Fibroblast of mammary gland (primary cell): Measurements from ENCODE around the gene LILRA6.
A peak's percentile ranks its signal among the peaks of the same experiment; 100 is the strongest.
"Not testable (repeated sequence)": the region's sequence is repeated elsewhere in the genome, so short reads cannot be mapped to it uniquely, and the experiment has no call there.

Experiments
- DNase-seq: peaks from one replicate; pipeline ENCODE4 v3.0.0-alpha.2; 2010; ENCODE audit warnings: low read depth
- H3K4me3 ChIP-seq: 2 replicates; pipeline ENCODE4 v1.5.1; 2011; ENCODE audit warnings: low read depth, mild to moderate bottlenecking, low read length, moderate library complexity; ENCODE audit not compliant: control insufficient read depth
- TF ChIP-seq, protein P1 (sequence below): conservative IDR thresholded peaks from 2 replicates; pipeline ENCODE4 v1.5.1; 2011; ENCODE audit warnings: low read depth, low read length, inconsistent platforms; ENCODE audit not compliant: control insufficient read depth, insufficient read depth

Gene LILRA6

DNA sequence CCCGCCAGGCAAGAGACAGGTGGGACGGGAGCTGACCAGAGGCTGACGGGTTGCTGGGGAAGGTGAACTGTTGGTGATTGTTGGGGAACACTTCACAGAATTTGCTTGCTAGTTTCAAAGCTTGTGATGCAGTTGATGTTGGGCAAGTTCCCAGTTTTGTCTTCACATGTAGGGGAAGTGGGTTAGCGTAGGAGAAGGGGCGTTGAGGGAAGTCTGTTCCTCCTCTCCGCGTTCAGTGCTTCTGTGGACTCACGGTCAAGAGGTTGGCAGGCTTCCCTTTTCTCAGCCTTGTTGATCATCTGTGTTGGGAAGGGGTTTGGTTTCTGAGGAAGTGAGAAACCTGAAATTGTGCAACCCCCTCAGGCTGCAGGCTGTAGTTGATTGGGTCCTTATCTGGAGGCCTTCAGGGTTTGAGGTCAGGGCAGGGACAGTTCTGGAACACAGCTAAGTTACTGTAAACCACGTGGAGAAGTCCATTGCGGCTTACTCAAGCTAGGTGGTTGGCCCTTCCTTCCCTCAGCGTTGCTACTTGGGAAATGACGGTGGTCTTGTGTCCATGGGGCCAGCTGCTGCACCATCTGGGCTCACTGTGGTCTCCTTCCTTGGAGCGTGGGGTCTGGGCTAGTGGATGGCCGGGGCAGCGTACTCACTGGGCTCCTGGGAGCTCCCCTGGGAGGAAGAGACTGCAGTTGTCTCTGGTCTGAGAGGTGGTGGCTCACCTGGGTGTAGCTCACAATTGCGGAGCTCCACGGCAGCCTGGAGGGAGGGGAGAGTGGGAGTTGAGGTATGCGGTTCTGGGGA is 34.4 kb downstream of the LILRA6 start:
- TF ChIP-seq, protein P1, sequence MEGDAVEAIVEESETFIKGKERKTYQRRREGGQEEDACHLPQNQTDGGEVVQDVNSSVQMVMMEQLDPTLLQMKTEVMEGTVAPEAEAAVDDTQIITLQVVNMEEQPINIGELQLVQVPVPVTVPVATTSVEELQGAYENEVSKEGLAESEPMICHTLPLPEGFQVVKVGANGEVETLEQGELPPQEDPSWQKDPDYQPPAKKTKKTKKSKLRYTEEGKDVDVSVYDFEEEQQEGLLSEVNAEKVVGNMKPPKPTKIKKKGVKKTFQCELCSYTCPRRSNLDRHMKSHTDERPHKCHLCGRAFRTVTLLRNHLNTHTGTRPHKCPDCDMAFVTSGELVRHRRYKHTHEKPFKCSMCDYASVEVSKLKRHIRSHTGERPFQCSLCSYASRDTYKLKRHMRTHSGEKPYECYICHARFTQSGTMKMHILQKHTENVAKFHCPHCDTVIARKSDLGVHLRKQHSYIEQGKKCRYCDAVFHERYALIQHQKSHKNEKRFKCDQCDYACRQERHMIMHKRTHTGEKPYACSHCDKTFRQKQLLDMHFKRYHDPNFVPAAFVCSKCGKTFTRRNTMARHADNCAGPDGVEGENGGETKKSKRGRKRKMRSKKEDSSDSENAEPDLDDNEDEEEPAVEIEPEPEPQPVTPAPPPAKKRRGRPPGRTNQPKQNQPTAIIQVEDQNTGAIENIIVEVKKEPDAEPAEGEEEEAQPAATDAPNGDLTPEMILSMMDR = no peak
- DNase-seq = peak; percentile 98
- H3K4me3 ChIP-seq = no peak overlapping the region

GRCh38 chr19:54207676-54207982 is 35.0 kb downstream of the LILRA6 start:
- TF ChIP-seq, protein P1 = no peak
- no peak for DNase-seq
- no peak overlapping the region for H3K4me3 ChIP-seq

DNA sequence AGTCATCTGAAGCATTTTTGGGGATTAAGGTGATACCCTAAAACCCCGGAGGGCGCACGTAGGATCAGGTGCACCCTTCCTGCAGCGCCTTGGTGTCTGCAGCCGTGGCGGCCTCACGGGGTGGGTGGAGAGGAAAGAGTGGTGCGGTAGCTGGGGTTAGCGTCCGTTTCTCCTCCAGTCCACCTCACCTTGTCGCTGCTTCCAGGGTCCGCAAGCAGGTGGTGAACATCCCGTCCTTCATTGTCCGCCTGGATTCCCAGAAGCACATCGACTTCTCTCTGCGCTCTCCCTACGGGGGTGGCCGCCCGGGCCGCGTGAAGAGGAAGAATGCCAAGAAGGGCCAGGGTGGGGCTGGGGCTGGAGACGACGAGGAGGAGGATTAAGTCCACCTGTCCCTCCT is 35.4 kb downstream of the LILRA6 start:
- H3K4me3 ChIP-seq = not testable (repeated sequence)

GRCh38 chr19:54206831-54207177 is 35.8 kb downstream of the LILRA6 start:
- TF ChIP-seq, protein P1 = no peak
- DNase-seq = no peak
- H3K4me3 ChIP-seq = no peak overlapping the region

More for the DNA sequence above, 35.4 kb downstream of the LILRA6 start:
- not testable (repeated sequence) for DNase-seq

DNA sequence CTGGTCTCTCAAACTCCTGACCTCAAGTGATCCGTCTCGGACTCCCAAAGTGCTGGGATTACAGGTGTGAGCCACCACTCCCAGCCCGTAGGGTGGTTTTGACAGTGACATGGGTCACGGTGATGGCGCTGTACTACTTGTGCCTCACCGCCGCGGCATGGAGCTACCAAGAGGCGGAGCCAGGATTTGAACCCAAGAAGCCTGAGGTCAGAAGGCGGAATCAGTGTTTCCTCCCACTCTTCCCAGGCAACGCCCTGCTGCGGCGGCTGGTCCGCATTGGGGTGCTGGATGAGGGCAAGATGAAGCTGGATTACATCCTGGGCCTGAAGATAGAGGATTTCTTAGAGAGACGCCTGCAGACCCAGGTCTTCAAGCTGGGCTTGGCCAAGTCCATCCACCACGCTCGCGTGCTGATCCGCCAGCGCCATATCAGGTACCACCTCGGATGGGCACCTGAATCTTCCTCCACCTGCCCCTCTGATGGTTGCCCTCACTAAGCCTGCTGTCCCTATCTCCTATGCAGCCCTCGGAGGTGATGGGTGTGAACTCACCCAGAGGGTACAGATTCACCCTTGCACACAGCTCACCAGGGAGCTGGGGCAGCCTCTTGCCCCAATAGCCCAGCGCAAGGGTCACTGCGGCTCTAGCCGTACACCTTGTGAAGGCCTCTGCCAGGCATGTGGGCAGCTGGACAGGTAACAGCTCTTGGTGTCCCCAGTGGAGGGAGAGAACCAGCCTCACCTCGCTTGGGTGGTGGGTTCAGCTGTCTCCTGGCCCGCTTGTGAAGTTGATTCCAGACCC is 36.4 kb downstream of the LILRA6 start:
- DNase-seq = no peak
- H3K4me3 ChIP-seq = no peak overlapping the region
- TF ChIP-seq, protein P1 = no peak

GRCh38 chr19:54204767-54205468 is 37.7 kb downstream of the LILRA6 start:
- TF ChIP-seq, protein P1 = no peak
- H3K4me3 ChIP-seq = no peak overlapping the region
- DNase-seq = no peak

DNA sequence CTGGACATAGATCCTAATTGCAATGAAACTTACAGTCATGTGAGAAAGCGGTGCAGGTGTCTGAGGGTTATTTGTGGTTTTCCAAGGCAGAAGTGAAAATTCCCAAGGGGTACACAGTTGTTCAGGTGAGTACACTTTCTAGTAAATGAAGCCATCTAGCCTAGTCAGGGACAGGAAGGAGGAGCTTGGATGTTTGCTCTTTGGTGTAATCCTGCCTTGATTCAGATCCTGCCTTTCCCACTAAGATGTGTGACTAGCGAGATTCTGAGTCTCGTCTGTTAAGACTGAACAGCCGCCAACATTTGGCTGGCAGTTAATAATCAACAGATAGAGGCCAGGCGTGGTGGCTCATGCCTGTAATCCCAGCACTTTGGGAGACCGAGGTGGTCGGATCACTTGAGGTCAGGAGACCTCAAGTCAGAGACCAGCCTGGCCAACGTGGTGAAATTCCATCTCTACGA is 39.4 kb downstream of the LILRA6 start:
- peak overlapping the region; percentile 97 for H3K4me3 ChIP-seq
- peak; percentile 65 for DNase-seq
- TF ChIP-seq, protein P1 = no peak
